Brain microvascular endothelial cell (primary cell): ENCODE data around the gene FOXS1.
"Not testable (repeated sequence)": the region's sequence is repeated elsewhere in the genome, so short reads cannot be mapped to it uniquely, and the experiment has no call there.

Experiments
- DNase-seq: peaks from one replicate; pipeline ENCODE4 v3.0.0-alpha.2; 2020
- H3K27ac ChIP-seq: fragments of 250-450 bp; sonication (Bioruptor Pico); 2 replicates; pipeline ENCODE4 v1.5.1; 2020; ENCODE audit warnings: mild to moderate bottlenecking, moderate library complexity
- H3K27me3 ChIP-seq: fragments of 250-450 bp; sonication (Bioruptor Pico); replicated peaks from 2 replicates; pipeline ENCODE4 v1.5.1; 2020; ENCODE audit warnings: mild to moderate bottlenecking
- H3K36me3 ChIP-seq: fragments of 250-450 bp; sonication (Bioruptor Pico); replicated peaks from 2 replicates; pipeline ENCODE4 v1.5.1; 2020; ENCODE audit warnings: mild to moderate bottlenecking
- H3K4me3 ChIP-seq: 2 replicates; pipeline ENCODE4 v1.5.1; 2011; ENCODE audit warnings: low read depth, mild to moderate bottlenecking, control low read depth, low read length, moderate library complexity
- in situ Hi-C: cut with HindIII; loops from 2 replicates; pipeline ENCODE4 v1.10.0; 2017; ENCODE audit warnings: low sequenced_read_pairs, low pct_ligation_motif_present
- TF ChIP-seq, protein P1 (sequence below): IDR thresholded peaks from 2 replicates; pipeline ENCODE4 v1.5.1; 2011; ENCODE audit warnings: low read depth, mild to moderate bottlenecking, moderate library complexity, low read length, control low read depth, inconsistent platforms; ENCODE audit errors: missing control alignments

Gene FOXS1

DNA sequence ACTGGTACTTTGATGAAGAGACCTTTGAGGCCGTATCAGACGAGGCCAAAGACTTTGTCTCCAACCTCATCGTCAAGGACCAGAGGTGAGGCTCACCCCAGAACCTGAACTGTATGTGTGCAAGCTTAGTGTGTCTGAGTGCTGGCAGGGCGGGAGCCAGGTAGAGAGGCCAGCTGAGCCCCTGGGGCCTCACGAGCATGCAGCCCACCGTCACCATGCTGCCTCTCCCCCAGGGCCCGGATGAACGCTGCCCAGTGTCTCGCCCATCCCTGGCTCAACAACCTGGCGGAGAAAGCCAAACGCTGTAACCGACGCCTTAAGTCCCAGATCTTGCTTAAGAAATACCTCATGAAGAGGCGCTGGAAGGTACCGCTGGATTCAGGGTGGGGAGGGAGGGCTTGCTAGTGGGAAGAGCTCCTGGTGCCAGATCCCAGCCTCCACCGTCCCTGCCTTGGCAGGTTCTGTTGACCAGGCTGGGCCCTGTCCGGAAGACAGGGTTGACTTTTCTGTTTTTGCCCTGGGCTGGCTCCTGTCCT, 13.6 kb downstream of the FOXS1 start:
- H3K27ac ChIP-seq: no peak overlapping the region
- H3K4me3 ChIP-seq: no peak overlapping the region
- in situ Hi-C loops: no loop called here
- TF ChIP-seq, protein P1, sequence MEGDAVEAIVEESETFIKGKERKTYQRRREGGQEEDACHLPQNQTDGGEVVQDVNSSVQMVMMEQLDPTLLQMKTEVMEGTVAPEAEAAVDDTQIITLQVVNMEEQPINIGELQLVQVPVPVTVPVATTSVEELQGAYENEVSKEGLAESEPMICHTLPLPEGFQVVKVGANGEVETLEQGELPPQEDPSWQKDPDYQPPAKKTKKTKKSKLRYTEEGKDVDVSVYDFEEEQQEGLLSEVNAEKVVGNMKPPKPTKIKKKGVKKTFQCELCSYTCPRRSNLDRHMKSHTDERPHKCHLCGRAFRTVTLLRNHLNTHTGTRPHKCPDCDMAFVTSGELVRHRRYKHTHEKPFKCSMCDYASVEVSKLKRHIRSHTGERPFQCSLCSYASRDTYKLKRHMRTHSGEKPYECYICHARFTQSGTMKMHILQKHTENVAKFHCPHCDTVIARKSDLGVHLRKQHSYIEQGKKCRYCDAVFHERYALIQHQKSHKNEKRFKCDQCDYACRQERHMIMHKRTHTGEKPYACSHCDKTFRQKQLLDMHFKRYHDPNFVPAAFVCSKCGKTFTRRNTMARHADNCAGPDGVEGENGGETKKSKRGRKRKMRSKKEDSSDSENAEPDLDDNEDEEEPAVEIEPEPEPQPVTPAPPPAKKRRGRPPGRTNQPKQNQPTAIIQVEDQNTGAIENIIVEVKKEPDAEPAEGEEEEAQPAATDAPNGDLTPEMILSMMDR: no peak
- H3K36me3 ChIP-seq: no peaks in the 10 kb centered on the region
- DNase-seq: no peak
- no peaks in the 10 kb centered on the region for H3K27me3 ChIP-seq

DNA sequence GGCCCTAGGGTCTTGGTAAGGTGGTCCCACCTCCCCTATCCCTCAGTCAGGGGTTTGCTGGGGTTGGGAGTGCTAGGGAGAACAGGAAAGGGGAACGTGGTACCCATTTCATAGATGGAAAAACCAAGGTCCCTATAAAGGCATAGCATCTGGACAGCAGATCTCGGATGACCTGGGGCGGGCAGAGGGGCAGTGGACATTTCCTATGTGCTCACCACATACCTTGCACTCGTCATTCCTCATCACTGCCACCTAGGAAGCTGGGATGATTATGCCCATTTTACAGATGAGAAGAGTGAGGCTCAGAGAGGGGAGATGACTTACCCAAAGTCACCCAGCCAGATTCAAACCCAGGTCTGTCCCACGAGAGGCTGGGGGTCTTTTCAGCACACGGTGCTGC, 14.2 kb downstream of the FOXS1 start:
- in situ Hi-C loops: no loop called here
- no peak for DNase-seq
- Histone ChIP-seq H3K27ac (no peak overlapping the region), H3K4me3 (no peak overlapping the region), H3K36me3 (no peaks in the 10 kb centered on the region), H3K27me3 (no peaks in the 10 kb centered on the region)
- TF ChIP-seq, protein P1: no peak

DNA sequence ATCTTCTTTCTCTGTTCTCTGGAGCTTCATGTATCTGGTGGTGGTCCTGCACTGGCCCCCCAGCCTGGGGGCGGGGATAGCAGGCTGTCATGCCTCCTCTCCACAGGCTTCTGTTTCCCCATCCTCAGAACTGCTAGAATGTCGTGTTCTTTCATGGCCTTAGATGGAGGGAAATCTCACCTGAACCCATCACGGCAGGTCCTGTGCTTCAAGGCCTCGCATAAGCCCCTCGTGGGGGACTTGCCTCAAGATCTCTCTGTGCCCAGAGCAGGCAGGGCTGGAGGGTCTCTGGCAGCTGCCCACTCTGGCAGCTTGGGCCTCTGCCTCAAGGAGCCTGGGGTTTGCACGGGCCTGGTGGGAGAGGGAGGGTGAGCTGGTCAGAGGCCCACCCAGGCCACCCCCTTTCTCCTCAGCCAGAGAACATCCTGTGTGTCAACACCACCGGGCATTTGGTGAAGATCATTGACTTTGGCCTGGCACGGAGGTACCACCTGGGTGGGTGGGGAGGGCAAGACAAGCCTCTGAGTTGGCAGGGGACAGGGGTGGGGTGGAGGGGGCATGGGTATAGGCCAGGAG, 14.9 kb downstream of the FOXS1 start:
- Histone ChIP-seq H3K27me3 (no peaks in the 10 kb centered on the region), H3K4me3 (no peak overlapping the region), H3K36me3 (no peaks in the 10 kb centered on the region), H3K27ac (no peak overlapping the region)
- TF ChIP-seq, protein P1: no peak
- DNase-seq: no peak
- in situ Hi-C loops: no loop called here

DNA sequence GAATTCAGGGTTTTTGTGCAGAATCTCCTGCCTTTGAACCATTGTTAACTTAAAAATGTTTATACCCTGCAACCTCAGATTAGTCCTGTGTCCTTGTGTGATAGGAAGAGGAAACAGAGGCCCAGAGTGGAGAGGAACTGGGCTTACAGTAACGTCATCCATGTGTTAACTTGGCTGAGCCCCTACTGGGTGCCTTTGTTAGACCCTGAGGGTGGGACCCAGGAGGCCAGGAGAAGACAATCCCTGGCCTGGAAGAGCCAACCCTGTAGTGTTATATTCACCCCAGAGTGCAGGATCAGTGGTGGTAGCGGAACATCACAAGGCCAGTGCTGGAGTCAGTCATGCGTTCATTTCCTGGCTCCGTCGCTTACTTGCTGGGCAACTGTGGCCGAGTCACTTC, 15.7 kb downstream of the FOXS1 start:
- TF ChIP-seq, protein P1: no peak
- Histone ChIP-seq H3K27me3 (no peaks in the 10 kb centered on the region), H3K27ac (no peak overlapping the region), H3K4me3 (no peak overlapping the region), H3K36me3 (no peaks in the 10 kb centered on the region)
- in situ Hi-C loops: no loop called here
- no peak for DNase-seq

DNA sequence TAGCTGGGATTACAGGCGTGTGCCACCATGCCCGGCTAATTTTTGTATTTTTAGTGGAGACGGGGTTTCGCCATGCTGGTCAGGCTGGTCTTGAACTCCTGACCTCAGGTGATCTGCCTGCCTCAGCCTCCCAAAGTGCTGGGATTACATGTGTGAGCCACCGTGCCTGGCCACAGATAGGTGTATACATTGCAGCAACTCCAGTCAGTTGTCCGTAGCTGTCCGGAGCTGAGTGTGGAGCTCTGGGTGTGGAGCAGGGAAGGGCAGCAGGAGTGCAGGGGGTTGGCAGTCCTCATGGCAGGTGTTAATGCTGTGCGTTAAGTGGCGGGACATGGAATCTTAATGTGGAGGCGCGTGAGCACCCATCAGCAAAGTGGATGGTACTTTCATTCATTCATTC, 17.4 kb downstream of the FOXS1 start:
- in situ Hi-C loops: not testable (repeated sequence)

DNA sequence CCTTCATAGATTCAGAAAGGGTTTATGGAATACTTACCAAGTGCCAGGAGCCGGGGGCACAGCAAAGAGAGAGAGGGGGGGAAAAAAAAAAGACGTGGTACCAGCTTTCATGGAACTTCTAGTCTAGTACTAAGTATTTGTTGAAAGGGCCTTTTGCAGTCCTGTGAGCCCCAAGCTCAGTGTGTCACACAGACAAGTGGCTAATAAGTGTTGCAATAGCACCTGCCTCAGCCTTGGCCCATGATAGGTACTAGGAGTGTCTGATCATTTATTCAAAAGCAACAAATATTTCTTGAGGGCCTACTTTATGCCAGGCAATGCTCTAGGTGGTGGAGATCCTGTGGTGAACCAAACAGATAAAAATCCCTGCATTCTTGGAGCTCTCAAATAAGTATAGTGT, 18.3 kb downstream of the FOXS1 start:
- DNase-seq: no peak
- TF ChIP-seq, protein P1: no peak
- in situ Hi-C loops: no loop called here

More for the DNA sequence above, 17.4 kb downstream of the FOXS1 start:
- not testable (repeated sequence) for H3K27ac ChIP-seq, H3K36me3 ChIP-seq, DNase-seq, H3K27me3 ChIP-seq, H3K4me3 ChIP-seq

More for the DNA sequence above, 18.3 kb downstream of the FOXS1 start:
- H3K27ac ChIP-seq: no peak overlapping the region
- H3K4me3 ChIP-seq: no peak overlapping the region
- no peaks in the 10 kb centered on the region for H3K27me3 ChIP-seq
- no peaks in the 10 kb centered on the region for H3K36me3 ChIP-seq
